D721Med (cell line): ENCODE results near the gene FOXB2.
A peak's percentile ranks its signal among the peaks of the same experiment; 100 is the strongest.
"Not testable (repeated sequence)": the region's sequence is repeated elsewhere in the genome, so short reads cannot be mapped to it uniquely, and the experiment has no call there.

Experiments
- DNase-seq: peaks from one replicate; pipeline ENCODE4 v3.0.0; 2011; ENCODE audit warnings: low spot score; ENCODE audit not compliant: insufficient read length
- FAIRE-seq: peaks from 2 replicates; lab custom pipeline; 2011; peaks lifted over from hg19 to GRCh38; lab: Jason Lieb, UNC
- TF ChIP-seq, protein P1 (sequence below): IDR thresholded peaks from 2 replicates; pipeline ENCODE4 v1.5.1; 2012; ENCODE audit warnings: mild to moderate bottlenecking, control low read depth; ENCODE audit not compliant: insufficient read depth; ENCODE audit errors: missing control alignments

FOXB2 gene

DNA sequence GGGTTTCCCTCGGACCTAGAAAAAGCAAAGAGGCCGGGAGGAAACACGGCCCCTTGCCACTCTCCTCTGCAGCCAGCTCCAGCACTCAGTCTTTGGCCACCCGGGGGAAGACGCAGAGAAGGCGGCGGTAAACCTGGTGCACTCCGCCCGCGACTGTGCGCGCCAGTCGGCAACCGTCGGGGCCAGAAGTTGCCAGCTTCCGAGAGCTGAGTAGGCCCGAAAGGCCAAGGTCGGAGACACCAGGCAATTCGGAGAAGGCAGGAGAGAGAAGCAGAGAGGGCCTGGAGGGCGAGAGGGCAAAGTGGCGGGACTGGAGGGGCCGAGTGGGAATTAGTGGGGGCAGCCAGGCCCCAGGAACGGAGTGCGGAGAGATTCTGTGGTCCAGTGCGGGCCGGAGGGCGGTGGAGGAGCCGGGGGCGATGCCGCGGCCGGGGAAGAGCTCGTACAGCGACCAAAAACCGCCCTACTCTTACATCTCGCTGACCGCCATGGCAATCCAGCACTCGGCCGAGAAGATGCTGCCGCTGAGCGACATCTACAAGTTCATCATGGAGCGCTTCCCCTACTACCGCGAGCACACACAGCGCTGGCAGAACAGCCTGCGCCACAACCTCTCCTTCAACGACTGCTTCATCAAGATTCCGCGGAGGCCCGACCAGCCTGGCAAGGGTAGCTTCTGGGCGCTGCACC, at the start of gene FOXB2:
Gene FOXB2, plus strand, starts transcription at position 420 of the 690 bp plus-strand sequence. Its CDS starts 0 bp downstream, at position 420.
- TF ChIP-seq, protein P1, sequence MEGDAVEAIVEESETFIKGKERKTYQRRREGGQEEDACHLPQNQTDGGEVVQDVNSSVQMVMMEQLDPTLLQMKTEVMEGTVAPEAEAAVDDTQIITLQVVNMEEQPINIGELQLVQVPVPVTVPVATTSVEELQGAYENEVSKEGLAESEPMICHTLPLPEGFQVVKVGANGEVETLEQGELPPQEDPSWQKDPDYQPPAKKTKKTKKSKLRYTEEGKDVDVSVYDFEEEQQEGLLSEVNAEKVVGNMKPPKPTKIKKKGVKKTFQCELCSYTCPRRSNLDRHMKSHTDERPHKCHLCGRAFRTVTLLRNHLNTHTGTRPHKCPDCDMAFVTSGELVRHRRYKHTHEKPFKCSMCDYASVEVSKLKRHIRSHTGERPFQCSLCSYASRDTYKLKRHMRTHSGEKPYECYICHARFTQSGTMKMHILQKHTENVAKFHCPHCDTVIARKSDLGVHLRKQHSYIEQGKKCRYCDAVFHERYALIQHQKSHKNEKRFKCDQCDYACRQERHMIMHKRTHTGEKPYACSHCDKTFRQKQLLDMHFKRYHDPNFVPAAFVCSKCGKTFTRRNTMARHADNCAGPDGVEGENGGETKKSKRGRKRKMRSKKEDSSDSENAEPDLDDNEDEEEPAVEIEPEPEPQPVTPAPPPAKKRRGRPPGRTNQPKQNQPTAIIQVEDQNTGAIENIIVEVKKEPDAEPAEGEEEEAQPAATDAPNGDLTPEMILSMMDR = no peak
- FAIRE-seq = no peak
- no peak for DNase-seq

DNA sequence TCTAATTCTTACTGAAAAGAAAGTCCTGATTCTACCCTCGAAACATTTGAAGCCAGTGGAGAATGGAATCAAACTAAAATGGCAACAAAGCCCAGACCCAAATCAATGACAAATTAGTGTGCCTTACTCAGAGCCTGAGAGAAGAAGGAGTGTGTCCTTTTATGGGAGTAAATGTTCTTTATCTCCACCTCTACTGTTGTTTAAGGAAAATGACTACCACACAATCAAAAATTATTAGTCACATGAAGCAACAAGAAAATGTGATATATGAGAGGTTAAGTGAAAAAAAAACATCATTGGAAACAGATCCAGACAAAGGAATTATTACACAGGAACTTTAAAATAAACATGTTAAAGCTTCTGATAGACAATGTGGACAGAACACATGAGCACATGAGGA, 49.7 kb upstream of the FOXB2 start:
- TF ChIP-seq, protein P1 = no peak
- DNase-seq (no peak), FAIRE-seq (no peak)

DNA sequence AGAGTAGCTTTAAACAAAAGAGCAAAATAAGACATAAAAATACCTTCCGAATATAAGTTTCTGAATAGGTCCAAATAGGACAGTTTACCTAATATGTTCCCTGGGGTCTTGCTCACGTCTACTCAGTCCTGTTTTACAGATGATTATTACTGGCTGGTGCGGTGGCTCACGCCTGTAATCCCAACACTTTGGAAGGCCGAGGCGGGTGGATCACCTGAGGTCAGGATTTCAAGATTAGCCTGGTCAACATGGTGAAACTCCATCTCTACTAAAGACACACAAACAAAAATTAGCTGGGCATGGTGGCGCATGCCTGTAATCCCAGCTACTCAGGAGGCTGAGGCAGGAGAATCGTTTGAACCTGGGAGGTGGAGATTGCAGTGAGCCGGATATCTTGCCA, 40.6 kb upstream of the FOXB2 start:
- not testable (repeated sequence) for DNase-seq, FAIRE-seq

DNA sequence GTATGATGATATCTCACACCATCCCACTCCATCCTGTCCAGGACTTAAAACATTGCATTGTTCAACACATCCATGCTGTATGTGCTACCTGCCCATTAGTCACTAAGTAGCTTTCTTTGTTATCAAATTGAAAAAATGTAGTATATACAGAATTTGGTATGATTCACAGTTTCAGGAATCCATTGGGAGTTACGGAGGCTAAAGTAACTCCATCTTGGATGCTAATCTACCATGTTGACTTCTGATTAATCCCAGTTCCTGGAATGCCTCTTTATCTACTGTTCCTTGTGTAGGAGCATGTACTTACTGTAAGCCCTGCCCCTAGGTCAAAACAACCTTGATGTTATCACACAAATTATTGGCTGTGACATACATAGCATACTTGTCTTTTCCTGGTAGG, 38.9 kb upstream of the FOXB2 start:
- TF ChIP-seq, protein P1 = no peak
- DNase-seq = no peak
- FAIRE-seq = no peak

DNA sequence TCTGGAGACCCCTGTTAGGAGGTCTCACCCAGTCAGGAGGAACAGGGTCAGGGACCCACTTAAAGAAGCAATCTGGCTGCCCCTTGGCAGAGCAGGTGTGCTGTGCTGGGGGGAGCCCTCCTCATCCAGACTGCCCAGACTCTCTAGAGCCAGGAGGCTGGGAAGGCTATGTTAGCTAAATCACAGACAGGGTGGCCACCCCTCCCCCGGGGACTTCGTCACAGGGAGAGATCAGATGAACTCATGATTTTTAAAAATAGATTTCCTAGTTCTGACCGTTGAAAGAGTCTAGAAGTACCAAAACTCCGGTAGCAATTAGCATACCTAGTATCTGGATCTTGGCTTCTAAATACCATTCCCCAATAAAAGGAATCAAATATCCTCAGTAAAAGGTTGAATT, 35.0 kb upstream of the FOXB2 start:
- FAIRE-seq (no peak), DNase-seq (no peak)
- TF ChIP-seq, protein P1 = no peak

DNA sequence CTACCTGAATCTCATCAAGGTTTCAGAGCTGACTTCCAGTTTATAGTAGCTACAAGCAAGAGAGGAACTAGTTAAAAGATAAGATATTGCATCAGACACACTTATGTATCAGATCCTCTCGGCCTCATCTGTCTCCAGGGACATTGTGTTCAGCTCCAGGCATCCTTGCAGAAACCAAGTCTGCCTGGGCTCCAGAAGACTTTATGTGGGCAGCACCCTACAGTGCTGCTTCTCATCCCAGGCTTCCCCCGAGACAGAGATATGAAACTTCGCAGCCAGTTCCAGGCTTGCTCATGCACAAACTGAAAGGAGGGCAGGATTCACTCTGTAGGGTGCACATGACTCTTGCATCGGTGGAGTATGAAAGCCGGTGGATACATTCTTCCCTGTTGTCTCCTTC, 33.9 kb upstream of the FOXB2 start:
- DNase-seq = no peak
- TF ChIP-seq, protein P1 = no peak
- FAIRE-seq = no peak

DNA sequence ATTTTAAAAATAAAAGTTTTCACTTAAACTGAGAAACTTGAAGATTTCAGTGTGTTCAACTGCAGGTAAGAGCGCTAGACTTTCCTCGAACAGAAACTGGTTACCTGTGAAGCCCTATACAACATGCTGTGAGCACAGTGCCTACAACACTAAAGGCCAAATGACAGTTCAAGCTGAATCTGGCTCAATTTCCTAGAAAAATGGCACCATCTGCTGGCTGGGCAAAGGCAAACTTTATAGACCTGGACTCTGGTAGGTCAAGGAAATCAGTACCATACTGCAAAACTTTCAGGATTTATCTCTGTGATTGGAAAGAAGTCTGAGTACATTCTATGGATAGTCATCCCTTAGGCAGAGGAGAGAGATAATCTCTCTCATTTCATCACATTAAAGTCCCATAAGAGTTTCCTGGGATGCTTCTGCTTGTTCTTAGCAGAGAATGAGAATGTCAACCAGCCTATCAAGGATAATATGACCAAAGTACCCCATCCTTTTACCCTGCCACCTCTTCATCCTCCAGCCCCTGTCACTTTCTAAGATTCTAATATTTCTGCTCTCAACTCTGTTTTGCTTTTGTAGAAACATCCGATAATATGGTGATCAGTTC, 31.8 kb upstream of the FOXB2 start:
- DNase-seq (no peak), FAIRE-seq (no peak)
- TF ChIP-seq, protein P1 = peak; percentile 50
